K562 (cell line): ENCODE measurements around the gene PPAN. TPM values are rescaled to one million over a fixed set of nuclear protein-coding genes. Genes with fewer than 3 reads are reported as not detected.
A peak's percentile ranks its signal among the peaks of the same experiment; 100 is the strongest.

Source experiments
- CHAMP1 ChIP-seq: fragments of 450-650 bp; IDR thresholded peaks from 2 replicates; pipeline ENCODE4 v1.6.1; 2016; ENCODE audit warnings: mild to moderate bottlenecking
- CREM ChIP-seq: IDR thresholded peaks from 2 replicates; pipeline ENCODE4 v1.6.1; 2014; ENCODE audit warnings: antibody characterized with exemption, low read depth
- ESRRB ChIP-seq: fragments of 250-450 bp; sonication (Bioruptor Pico); IDR thresholded peaks from 2 replicates; pipeline ENCODE4 v1.5.0; 2020; ENCODE audit warnings: mild to moderate bottlenecking, moderate library complexity, borderline replicate concordance
- HDAC1 ChIP-seq, 2 experiments: fragments of 450-650 bp; IDR thresholded peaks; 2 replicates each; pipeline ENCODE4 v1.6.1; 2016 to 2017; ENCODE audit warnings: inconsistent platforms in 1 of 2, mild to moderate bottlenecking in 1 of 2, moderate library complexity in 1 of 2
- HIVEP1 ChIP-seq: fragments of 250-450 bp; sonication (Bioruptor Pico); IDR thresholded peaks from 2 replicates; pipeline ENCODE4 v1.4.0; 2020; ENCODE audit warnings: mild to moderate bottlenecking
- HNRNPK ChIP-seq: fragments of 200-400 bp; formaldehyde crosslinking; IDR thresholded peaks from one replicate; pipeline ENCODE4 v1.6.1; 2018; ENCODE audit warnings: mild to moderate bottlenecking, low read depth, low read length; ENCODE audit not compliant: poor library complexity, severe bottlenecking
- ILF3 ChIP-seq: fragments of 450-650 bp; IDR thresholded peaks from 2 replicates; pipeline ENCODE4 v1.6.1; 2018; ENCODE audit warnings: antibody characterized with exemption, mild to moderate bottlenecking, moderate library complexity, borderline replicate concordance
- KDM2B ChIP-seq: fragments of 250-450 bp; sonication (Bioruptor Pico); IDR thresholded peaks from 2 replicates; pipeline ENCODE4 v1.8.0; 2021; ENCODE audit warnings: mild to moderate bottlenecking, moderate library complexity
- MCM3 ChIP-seq: fragments of 450-650 bp; IDR thresholded peaks from 2 replicates; pipeline ENCODE4 v1.6.1; 2016
- OTX1 ChIP-seq: fragments of 450-650 bp; formaldehyde crosslinking; IDR thresholded peaks from 2 replicates; pipeline ENCODE4 v1.4.0; 2022; ENCODE audit warnings: mild to moderate bottlenecking
- RB1 ChIP-seq: fragments of 450-650 bp; IDR thresholded peaks from 2 replicates; pipeline ENCODE4 v1.6.1; 2017; ENCODE audit warnings: low read depth, mild to moderate bottlenecking
- RBM14 ChIP-seq: fragments of 200-400 bp; formaldehyde crosslinking; IDR thresholded peaks from 2 replicates; pipeline ENCODE4 v1.6.1; 2018; ENCODE audit warnings: low read depth, mild to moderate bottlenecking, low read length, moderate library complexity, borderline replicate concordance; ENCODE audit not compliant: insufficient read depth
- SIN3A ChIP-seq, 2 experiments: fragments of 150-350 bp in 1 of 2; IDR thresholded peaks; 2 replicates each; pipeline ENCODE4 v1.6.1; 2011 to 2016; ENCODE audit warnings: borderline replicate concordance in 2 of 2, low read depth in 2 of 2, low read length in 2 of 2, mild to moderate bottlenecking in 2 of 2, moderate library complexity in 2 of 2; ENCODE audit not compliant: control insufficient read depth in 1 of 2
- SNRNP70 ChIP-seq: fragments of 200-400 bp; formaldehyde crosslinking; optimal IDR thresholded peaks from 2 replicates; pipeline ENCODE3; 2017; ENCODE audit warnings: low read depth, low read length
- STAG1 ChIP-seq: sonication (generic); formaldehyde crosslinking; IDR thresholded peaks from 2 replicates; pipeline ENCODE4 v1.5.0; 2020; ENCODE audit warnings: missing genetic modification reagents, borderline replicate concordance
- TAF15 ChIP-seq: fragments of 200-400 bp; formaldehyde crosslinking; IDR thresholded peaks from 2 replicates; pipeline ENCODE4 v1.6.1; 2017; ENCODE audit warnings: mild to moderate bottlenecking, low read depth, low read length, moderate library complexity
- ZNF785 ChIP-seq: fragments of 250-450 bp; sonication (Bioruptor Pico); IDR thresholded peaks from 2 replicates; pipeline ENCODE4 v1.4.0; 2020; ENCODE audit warnings: mild to moderate bottlenecking
- polyA plus RNA-seq, 8 experiments: library from polyadenylated mRNA; depleted of rRNA in 4 of 8; stranded (reverse) in 5 of 8; unstranded in 3 of 8; fragments of >200 nt; fragmentation: Nextera tagmentation in 2 of 8; fragmentation: Illumina TruSeq in 1 of 8; extraction: Ambion mirVana in 2 of 8; extraction: Trizol in 1 of 8; gene quantifications; 2 replicates each; pipeline versions ENCODE4 v1.2.1 to v1.2.3, GENCODE V29; 2011 to 2014; ENCODE audit warnings: inconsistent platforms in 1 of 8, missing spikeins in 1 of 8
- total RNA-seq, 7 experiments: library from RNA; depleted of rRNA in 6 of 7; stranded (reverse); fragments of >200 nt in 6 of 7; fragmentation: Illumina TruSeq in 2 of 7; extraction: Trizol in 2 of 7; gene quantifications; 2 replicates each; pipeline versions ENCODE4 v1.2.1 to v1.2.3, GENCODE V29; 2011 to 2021; ENCODE audit warnings: low replicate concordance in 1 of 7
- TF ChIP-seq, protein P1 (sequence below): fragments of 250-450 bp; sonication (Bioruptor Pico); IDR thresholded peaks from 2 replicates; pipeline ENCODE4 v1.9.0; 2021; ENCODE audit warnings: mild to moderate bottlenecking
- TF ChIP-seq, protein P2 (sequence below): IDR thresholded peaks from 2 replicates; pipeline ENCODE4 v1.6.1; 2014; ENCODE audit warnings: antibody characterized with exemption
- TF ChIP-seq, protein P3 (sequence below): fragments of 250-450 bp; sonication (Bioruptor Pico); IDR thresholded peaks from 2 replicates; pipeline ENCODE4 v1.8.0; 2021; ENCODE audit warnings: moderate library complexity, mild to moderate bottlenecking, inconsistent platforms

The PPAN gene
- total and polyA plus RNA-seq, 9 of the 15 experiments (the other 6 are each of a cell fraction or from before 2014, with no cell fraction given), result 2.2 to 129 (median 59.1) TPM

- TF ChIP-seq HDAC1 (IDR thresholded peaks at IDR 0.05) (peak in 1 of 2 experiments; percentile 58; a peak in 1 of 4 replicates), SIN3A (IDR thresholded peaks at IDR 0.05; ENCODE audit: borderline replicate concordance in 2 of 2, control insufficient read depth in 1 of 2, low read depth in 2 of 2, low read length in 2 of 2) (no peak), ZNF785 (no peak), SNRNP70 (no peak), MCM3 (no peak), ILF3 (no peak), CREM (0 out of 2 replicates have a peak, but pooled peaks have one; percentile 10), HNRNPK (no peak), HIVEP1 (CRISPR knock-in tag) (no peak), RBM14 (no peak), TAF15 (no peak), OTX1 (no peak), KDM2B (CRISPR knock-in tag) (no peak), STAG1 (CRISPR knock-in tag) (no peak), ESRRB (CRISPR knock-in tag) (no peak), RB1 (no peak), CHAMP1 (no peak)
- TF ChIP-seq, protein P1, sequence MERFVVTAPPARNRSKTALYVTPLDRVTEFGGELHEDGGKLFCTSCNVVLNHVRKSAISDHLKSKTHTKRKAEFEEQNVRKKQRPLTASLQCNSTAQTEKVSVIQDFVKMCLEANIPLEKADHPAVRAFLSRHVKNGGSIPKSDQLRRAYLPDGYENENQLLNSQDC (CRISPR knock-in tag), result no peak
- TF ChIP-seq, protein P2, sequence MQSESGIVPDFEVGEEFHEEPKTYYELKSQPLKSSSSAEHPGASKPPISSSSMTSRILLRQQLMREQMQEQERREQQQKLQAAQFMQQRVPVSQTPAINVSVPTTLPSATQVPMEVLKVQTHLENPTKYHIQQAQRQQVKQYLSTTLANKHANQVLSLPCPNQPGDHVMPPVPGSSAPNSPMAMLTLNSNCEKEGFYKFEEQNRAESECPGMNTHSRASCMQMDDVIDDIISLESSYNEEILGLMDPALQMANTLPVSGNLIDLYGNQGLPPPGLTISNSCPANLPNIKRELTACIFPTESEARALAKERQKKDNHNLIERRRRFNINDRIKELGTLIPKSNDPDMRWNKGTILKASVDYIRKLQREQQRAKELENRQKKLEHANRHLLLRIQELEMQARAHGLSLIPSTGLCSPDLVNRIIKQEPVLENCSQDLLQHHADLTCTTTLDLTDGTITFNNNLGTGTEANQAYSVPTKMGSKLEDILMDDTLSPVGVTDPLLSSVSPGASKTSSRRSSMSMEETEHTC, result no peak
- TF ChIP-seq, protein P3, sequence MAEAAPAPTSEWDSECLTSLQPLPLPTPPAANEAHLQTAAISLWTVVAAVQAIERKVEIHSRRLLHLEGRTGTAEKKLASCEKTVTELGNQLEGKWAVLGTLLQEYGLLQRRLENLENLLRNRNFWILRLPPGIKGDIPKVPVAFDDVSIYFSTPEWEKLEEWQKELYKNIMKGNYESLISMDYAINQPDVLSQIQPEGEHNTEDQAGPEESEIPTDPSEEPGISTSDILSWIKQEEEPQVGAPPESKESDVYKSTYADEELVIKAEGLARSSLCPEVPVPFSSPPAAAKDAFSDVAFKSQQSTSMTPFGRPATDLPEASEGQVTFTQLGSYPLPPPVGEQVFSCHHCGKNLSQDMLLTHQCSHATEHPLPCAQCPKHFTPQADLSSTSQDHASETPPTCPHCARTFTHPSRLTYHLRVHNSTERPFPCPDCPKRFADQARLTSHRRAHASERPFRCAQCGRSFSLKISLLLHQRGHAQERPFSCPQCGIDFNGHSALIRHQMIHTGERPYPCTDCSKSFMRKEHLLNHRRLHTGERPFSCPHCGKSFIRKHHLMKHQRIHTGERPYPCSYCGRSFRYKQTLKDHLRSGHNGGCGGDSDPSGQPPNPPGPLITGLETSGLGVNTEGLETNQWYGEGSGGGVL (CRISPR knock-in tag), result no peak
- TF ChIP-seq, all 486 proteins: peak for 18
Measured at GRCh38 chr19:10102787-10103236, 3.4 kb upstream of the PPAN start (continued).
